GM12891 (cell line): ENCODE data around the gene HOXB3.

Experiments
- PAX5 ChIP-seq: IDR thresholded peaks from 2 replicates; pipeline ENCODE4 v1.6.1; 2011; ENCODE audit warnings: low read length, moderate library complexity, mild to moderate bottlenecking; ENCODE audit not compliant: insufficient read depth, severe bottlenecking
- POLR2A ChIP-seq: IDR thresholded peaks from 2 replicates; pipeline ENCODE4 v1.6.1; 2011; ENCODE audit warnings: low read depth, low read length, control low read depth
- POLR2AphosphoS5 ChIP-seq: IDR thresholded peaks from 2 replicates; pipeline ENCODE4 v1.6.1; 2011; ENCODE audit warnings: low read depth, low read length, control low read depth
- POU2F2 ChIP-seq: IDR thresholded peaks from 2 replicates; pipeline ENCODE4 v1.6.1; 2011; ENCODE audit warnings: low read depth, mild to moderate bottlenecking, control low read depth, low read length, moderate library complexity
- SPI1 ChIP-seq: IDR thresholded peaks from 2 replicates; pipeline ENCODE4 v1.6.1; 2011; ENCODE audit warnings: low read depth, low read length, control low read depth
- TAF1 ChIP-seq: IDR thresholded peaks from 2 replicates; pipeline ENCODE4 v1.6.1; 2011; ENCODE audit warnings: low read depth, low read length, control low read depth

GRCh38 chr17:48579760-48580554 is 10.1 kb downstream of the HOXB3 start:
- no peak for TF ChIP-seq POLR2AphosphoS5
- TF ChIP-seq POLR2A = no peak
- no peak for TF ChIP-seq TAF1
- no peak for TF ChIP-seq SPI1
- TF ChIP-seq PAX5 = no peak
- TF ChIP-seq POU2F2 = no peak
